ENCODE measurements around the gene PCDHGC5. TPM values are rescaled to one million over a fixed set of nuclear protein-coding genes. Genes with fewer than 3 reads are reported as not detected.

The PCDHGC5 gene
- total and polyA plus RNA-seq, 2 of the 8 experiments (the other 6 are each of a cell fraction or from before 2014, with no cell fraction given), result 0.41 to 1.1 TPM

- TF ChIP-seq, protein P1, sequence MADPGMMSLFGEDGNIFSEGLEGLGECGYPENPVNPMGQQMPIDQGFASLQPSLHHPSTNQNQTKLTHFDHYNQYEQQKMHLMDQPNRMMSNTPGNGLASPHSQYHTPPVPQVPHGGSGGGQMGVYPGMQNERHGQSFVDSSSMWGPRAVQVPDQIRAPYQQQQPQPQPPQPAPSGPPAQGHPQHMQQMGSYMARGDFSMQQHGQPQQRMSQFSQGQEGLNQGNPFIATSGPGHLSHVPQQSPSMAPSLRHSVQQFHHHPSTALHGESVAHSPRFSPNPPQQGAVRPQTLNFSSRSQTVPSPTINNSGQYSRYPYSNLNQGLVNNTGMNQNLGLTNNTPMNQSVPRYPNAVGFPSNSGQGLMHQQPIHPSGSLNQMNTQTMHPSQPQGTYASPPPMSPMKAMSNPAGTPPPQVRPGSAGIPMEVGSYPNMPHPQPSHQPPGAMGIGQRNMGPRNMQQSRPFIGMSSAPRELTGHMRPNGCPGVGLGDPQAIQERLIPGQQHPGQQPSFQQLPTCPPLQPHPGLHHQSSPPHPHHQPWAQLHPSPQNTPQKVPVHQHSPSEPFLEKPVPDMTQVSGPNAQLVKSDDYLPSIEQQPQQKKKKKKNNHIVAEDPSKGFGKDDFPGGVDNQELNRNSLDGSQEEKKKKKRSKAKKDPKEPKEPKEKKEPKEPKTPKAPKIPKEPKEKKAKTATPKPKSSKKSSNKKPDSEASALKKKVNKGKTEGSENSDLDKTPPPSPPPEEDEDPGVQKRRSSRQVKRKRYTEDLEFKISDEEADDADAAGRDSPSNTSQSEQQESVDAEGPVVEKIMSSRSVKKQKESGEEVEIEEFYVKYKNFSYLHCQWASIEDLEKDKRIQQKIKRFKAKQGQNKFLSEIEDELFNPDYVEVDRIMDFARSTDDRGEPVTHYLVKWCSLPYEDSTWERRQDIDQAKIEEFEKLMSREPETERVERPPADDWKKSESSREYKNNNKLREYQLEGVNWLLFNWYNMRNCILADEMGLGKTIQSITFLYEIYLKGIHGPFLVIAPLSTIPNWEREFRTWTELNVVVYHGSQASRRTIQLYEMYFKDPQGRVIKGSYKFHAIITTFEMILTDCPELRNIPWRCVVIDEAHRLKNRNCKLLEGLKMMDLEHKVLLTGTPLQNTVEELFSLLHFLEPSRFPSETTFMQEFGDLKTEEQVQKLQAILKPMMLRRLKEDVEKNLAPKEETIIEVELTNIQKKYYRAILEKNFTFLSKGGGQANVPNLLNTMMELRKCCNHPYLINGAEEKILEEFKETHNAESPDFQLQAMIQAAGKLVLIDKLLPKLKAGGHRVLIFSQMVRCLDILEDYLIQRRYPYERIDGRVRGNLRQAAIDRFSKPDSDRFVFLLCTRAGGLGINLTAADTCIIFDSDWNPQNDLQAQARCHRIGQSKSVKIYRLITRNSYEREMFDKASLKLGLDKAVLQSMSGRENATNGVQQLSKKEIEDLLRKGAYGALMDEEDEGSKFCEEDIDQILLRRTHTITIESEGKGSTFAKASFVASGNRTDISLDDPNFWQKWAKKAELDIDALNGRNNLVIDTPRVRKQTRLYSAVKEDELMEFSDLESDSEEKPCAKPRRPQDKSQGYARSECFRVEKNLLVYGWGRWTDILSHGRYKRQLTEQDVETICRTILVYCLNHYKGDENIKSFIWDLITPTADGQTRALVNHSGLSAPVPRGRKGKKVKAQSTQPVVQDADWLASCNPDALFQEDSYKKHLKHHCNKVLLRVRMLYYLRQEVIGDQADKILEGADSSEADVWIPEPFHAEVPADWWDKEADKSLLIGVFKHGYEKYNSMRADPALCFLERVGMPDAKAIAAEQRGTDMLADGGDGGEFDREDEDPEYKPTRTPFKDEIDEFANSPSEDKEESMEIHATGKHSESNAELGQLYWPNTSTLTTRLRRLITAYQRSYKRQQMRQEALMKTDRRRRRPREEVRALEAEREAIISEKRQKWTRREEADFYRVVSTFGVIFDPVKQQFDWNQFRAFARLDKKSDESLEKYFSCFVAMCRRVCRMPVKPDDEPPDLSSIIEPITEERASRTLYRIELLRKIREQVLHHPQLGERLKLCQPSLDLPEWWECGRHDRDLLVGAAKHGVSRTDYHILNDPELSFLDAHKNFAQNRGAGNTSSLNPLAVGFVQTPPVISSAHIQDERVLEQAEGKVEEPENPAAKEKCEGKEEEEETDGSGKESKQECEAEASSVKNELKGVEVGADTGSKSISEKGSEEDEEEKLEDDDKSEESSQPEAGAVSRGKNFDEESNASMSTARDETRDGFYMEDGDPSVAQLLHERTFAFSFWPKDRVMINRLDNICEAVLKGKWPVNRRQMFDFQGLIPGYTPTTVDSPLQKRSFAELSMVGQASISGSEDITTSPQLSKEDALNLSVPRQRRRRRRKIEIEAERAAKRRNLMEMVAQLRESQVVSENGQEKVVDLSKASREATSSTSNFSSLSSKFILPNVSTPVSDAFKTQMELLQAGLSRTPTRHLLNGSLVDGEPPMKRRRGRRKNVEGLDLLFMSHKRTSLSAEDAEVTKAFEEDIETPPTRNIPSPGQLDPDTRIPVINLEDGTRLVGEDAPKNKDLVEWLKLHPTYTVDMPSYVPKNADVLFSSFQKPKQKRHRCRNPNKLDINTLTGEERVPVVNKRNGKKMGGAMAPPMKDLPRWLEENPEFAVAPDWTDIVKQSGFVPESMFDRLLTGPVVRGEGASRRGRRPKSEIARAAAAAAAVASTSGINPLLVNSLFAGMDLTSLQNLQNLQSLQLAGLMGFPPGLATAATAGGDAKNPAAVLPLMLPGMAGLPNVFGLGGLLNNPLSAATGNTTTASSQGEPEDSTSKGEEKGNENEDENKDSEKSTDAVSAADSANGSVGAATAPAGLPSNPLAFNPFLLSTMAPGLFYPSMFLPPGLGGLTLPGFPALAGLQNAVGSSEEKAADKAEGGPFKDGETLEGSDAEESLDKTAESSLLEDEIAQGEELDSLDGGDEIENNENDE (IDR thresholded peaks at IDR 0.05; ENCODE audit: insufficient replicate concordance, low read length), result no peak
- TF ChIP-seq FOSL1 (IDR thresholded peaks at IDR 0.05; ENCODE audit: insufficient read depth, low read depth, low read length), result no peak
- no peak for TF ChIP-seq TEAD4 (IDR thresholded peaks at IDR 0.05; ENCODE audit: low read depth, low read length)
Observed at GRCh38 chr5:141492168-141492885, 3.4 kb downstream of the PCDHGC5 start (continued).

Data from H1 (cell line).